ENCODE data around the gene UBAC2. TPM values are rescaled to one million over a fixed set of nuclear protein-coding genes. Genes with fewer than 3 reads are reported as not detected.

UBAC2 gene
- total and polyA plus RNA-seq, 2 of the 8 experiments (the other 6 are each of a cell fraction or from before 2014, with no cell fraction given): 75.9 to 76.9 TPM

DNA sequence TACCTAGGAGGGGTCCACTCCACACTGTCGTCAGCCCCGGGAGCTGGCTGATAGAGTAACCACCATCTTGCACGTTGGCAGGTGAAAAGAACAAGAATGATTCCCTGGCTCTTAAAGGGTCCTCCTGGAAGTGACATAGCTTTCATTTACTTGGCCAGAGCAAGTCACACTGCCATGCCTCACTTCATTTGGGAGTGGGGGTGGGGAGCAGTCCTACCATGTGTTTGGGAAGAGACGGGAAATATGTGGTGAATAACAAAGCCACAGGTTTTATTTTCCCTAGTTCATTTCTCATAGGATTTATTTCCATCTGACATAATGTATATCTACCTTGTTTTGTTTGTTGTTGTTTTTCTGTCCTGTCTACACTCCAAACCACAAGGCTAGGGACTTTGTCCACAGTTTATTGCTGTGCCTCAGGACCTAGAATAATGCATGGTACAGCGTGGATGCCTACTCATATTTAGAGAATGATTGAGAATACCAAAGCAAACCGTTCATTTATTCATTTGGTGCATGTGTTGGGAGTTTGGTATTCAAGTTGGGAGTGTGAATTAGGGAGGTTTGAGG is 26.8 kb downstream of the UBAC2 start (continued):
- TF ChIP-seq, protein P1, sequence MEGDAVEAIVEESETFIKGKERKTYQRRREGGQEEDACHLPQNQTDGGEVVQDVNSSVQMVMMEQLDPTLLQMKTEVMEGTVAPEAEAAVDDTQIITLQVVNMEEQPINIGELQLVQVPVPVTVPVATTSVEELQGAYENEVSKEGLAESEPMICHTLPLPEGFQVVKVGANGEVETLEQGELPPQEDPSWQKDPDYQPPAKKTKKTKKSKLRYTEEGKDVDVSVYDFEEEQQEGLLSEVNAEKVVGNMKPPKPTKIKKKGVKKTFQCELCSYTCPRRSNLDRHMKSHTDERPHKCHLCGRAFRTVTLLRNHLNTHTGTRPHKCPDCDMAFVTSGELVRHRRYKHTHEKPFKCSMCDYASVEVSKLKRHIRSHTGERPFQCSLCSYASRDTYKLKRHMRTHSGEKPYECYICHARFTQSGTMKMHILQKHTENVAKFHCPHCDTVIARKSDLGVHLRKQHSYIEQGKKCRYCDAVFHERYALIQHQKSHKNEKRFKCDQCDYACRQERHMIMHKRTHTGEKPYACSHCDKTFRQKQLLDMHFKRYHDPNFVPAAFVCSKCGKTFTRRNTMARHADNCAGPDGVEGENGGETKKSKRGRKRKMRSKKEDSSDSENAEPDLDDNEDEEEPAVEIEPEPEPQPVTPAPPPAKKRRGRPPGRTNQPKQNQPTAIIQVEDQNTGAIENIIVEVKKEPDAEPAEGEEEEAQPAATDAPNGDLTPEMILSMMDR (IDR thresholded peaks at IDR 0.05; ENCODE audit: control extremely low read depth in 1 of 3, insufficient read depth in 1 of 3, low read depth in 1 of 3, low read length in 3 of 3): no peak
- TF ChIP-seq RAD21 (IDR thresholded peaks at IDR 0.05 in 1 of 2, conservative IDR thresholded peaks at IDR 0.05 in 1 of 2; ENCODE audit: low read depth in 2 of 2, low read length in 2 of 2) (no peak), CBX5 (IDR thresholded peaks at IDR 0.05; ENCODE audit: low read depth, low read length) (no peak)
